Measurements from ENCODE around the gene PRR13.

PRR13 gene

DNA sequence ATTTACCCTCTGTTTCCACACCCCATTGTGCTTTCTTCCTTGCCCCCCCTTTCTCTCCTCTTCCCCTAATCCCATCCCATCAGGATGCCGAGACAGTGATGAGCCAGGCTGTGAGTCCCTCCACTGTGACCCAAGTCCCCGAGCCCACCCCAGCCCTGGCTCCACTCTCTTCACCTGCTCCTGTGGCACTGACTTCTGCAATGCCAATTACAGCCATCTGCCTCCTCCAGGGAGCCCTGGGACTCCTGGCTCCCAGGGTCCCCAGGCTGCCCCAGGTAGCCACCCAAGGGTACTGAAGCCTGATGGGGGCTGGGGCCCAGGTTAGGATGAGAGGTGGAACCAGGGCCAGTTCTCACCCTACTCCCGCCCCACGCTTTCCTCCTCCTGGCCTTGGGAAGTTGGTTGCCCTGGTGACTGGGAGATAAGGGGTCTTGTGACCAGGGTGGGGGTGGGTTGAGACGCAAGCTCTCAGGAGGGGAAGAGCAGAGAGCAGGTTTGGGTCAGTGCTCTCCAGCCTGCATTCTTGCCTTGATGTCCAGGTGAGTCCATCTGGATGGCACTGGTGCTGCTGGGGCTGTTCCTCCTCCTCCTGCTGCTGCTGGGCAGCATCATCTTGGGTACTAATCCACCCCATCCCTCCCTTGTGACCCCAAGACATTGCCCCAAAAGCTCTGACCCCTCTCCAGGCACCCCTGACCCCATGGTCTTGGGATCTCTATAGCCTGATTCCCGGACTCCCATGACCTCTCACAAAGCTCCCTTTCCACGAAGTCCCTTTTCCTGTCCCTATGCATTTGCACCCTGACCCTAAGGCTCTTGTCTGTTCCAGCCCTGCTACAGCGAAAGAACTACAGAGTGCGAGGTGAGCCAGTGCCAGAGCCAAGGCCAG lies 16.7 kb upstream of the PRR13 start:
- Histone ChIP-seq H4K20me1 (ENCODE audit: control insufficient read depth, insufficient read depth, low read depth, low read length) (no peaks in the 10 kb centered on the region), H3K4me3 (ENCODE audit: low read length) (no peak overlapping the region), H3K79me2 (ENCODE audit: control insufficient read depth, low read length) (no peaks in the 10 kb centered on the region), H3K4me2 (ENCODE audit: low read length) (no peak overlapping the region), H3K27ac (ENCODE audit: low read depth, low read length) (no peak overlapping the region), H3K9me2 (replicated peaks; ENCODE audit: control insufficient read depth, low read length) (no peaks in the 10 kb centered on the region), H3K36me3 (ENCODE audit: control insufficient read depth, low read length) (no peaks in the 10 kb centered on the region), H3K4me1 (ENCODE audit: control insufficient read depth, low read length) (peaks cover 10% of the 10 kb centered on the region), H3F3A (ENCODE audit: control insufficient read depth, insufficient read depth) (peaks cover 2% of the 10 kb centered on the region; the same call in 1 of the 2 replicates), H3K27me3 (ENCODE audit: control insufficient read depth, low read length) (no peaks in the 10 kb centered on the region), H3K9me3 (ENCODE audit: control insufficient read depth, insufficient read depth, low read length) (no peaks in the 10 kb centered on the region)
- TF ChIP-seq EZH2phosphoT487 (IDR thresholded peaks at IDR 0.05; ENCODE audit: borderline replicate concordance, low read length) = no peak
- TF ChIP-seq CTCF (IDR thresholded peaks at IDR 0.05; ENCODE audit: low read depth, low read length, poor library complexity, severe bottlenecking) = no peak

DNA sequence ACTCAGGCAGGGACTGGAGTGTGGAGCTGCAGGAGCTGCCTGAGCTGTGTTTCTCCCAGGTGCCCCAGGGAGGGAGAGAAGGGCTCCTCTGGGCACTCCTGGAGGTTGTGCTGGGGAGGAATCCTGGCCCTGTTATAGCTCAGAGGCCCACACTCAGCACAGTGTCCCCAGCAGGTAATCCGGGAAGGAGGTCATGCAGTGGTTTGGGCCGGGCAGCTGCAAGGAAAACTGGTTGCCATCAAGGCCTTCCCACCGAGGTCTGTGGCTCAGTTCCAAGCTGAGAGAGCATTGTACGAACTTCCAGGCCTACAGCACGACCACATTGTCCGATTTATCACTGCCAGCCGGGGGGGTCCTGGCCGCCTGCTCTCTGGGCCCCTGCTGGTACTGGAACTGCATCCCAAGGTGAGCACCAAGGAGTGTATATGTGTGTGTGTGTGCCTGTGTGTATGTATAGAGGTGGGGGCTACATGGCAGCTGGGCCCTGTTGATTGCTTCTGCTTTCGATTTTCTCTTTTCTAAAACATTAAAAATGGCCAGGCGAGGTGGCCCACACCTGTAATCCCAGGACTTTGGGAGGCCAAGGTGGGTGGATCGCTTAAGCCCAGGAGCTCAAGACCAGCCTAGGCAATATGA lies 15.9 kb upstream of the PRR13 start:
- H3K4me1 ChIP-seq (ENCODE audit: control insufficient read depth, low read length) = peaks cover 9% of the 10 kb centered on the region
- peaks cover 2% of the 10 kb centered on the region; the same call in 1 of the 2 replicates for H3F3A ChIP-seq (ENCODE audit: control insufficient read depth, insufficient read depth)
- H3K36me3 ChIP-seq (ENCODE audit: control insufficient read depth, low read length) = no peaks in the 10 kb centered on the region
- H3K4me2 ChIP-seq (ENCODE audit: low read length) = no peak overlapping the region
- no peak overlapping the region for H3K4me3 ChIP-seq (ENCODE audit: low read length)
- no peaks in the 10 kb centered on the region for H3K9me3 ChIP-seq (ENCODE audit: control insufficient read depth, insufficient read depth, low read length)
- no peaks in the 10 kb centered on the region for H4K20me1 ChIP-seq (ENCODE audit: control insufficient read depth, insufficient read depth, low read depth, low read length)
- H3K9me2 ChIP-seq (replicated peaks; ENCODE audit: control insufficient read depth, low read length) = no peaks in the 10 kb centered on the region
- TF ChIP-seq CTCF (IDR thresholded peaks at IDR 0.05; ENCODE audit: low read depth, low read length, poor library complexity, severe bottlenecking) (no peak), EZH2phosphoT487 (IDR thresholded peaks at IDR 0.05; ENCODE audit: borderline replicate concordance, low read length) (no peak)
- H3K79me2 ChIP-seq (ENCODE audit: control insufficient read depth, low read length) = no peaks in the 10 kb centered on the region
- H3K27me3 ChIP-seq (ENCODE audit: control insufficient read depth, low read length) = no peaks in the 10 kb centered on the region
- H3K27ac ChIP-seq (ENCODE audit: low read depth, low read length) = no peak overlapping the region

DNA sequence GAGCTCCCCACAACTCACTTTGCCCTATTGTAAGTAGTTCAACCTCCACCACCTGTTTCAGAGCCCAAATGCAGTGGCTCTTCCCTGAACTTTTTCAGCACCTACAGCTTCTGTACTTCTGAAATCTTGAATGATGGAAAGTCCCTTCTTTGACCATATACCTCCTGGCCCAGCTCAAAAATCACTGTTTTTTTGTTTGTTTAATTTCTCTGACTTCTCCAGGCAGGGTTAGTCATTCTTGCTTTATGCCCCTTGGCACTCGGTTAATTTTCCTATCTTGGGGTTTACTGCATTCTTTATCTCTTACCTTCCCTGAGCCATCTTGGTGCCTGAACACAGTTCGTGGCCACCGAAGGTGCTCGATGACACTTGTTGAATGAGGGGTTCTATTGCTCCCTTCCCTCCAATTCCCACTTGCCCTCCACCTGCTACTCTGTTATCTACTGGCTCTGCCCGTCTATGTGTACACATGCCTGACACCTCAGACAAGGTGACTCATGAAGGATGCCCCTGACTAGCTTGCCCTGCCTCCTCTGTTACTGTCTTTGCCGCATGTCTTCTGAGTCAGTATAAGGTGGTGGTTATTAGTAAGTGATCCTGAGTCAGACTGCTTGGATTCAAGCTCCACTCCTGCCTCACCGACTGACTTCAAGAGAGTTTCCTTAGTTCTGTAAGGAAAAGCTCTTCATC lies 13.5 kb upstream of the PRR13 start:
- H4K20me1 ChIP-seq (ENCODE audit: control insufficient read depth, insufficient read depth, low read depth, low read length) = no peaks in the 10 kb centered on the region
- H3K9me2 ChIP-seq (replicated peaks; ENCODE audit: control insufficient read depth, low read length) = no peaks in the 10 kb centered on the region
- peaks cover 2% of the 10 kb centered on the region; the same call in 1 of the 2 replicates for H3F3A ChIP-seq (ENCODE audit: control insufficient read depth, insufficient read depth)
- H3K4me1 ChIP-seq (ENCODE audit: control insufficient read depth, low read length) = peaks cover 6% of the 10 kb centered on the region
- no peak overlapping the region for H3K4me2 ChIP-seq (ENCODE audit: low read length)
- no peaks in the 10 kb centered on the region for H3K27me3 ChIP-seq (ENCODE audit: control insufficient read depth, low read length)
- no peak overlapping the region for H3K27ac ChIP-seq (ENCODE audit: low read depth, low read length)
- no peaks in the 10 kb centered on the region for H3K36me3 ChIP-seq (ENCODE audit: control insufficient read depth, low read length)
- no peaks in the 10 kb centered on the region for H3K79me2 ChIP-seq (ENCODE audit: control insufficient read depth, low read length)
- no peaks in the 10 kb centered on the region for H3K9me3 ChIP-seq (ENCODE audit: control insufficient read depth, insufficient read depth, low read length)
- TF ChIP-seq EZH2phosphoT487 (IDR thresholded peaks at IDR 0.05; ENCODE audit: borderline replicate concordance, low read length) (no peak), CTCF (IDR thresholded peaks at IDR 0.05; ENCODE audit: low read depth, low read length, poor library complexity, severe bottlenecking) (no peak)
- H3K4me3 ChIP-seq (ENCODE audit: low read length) = no peak overlapping the region

Measured in DOHH2 (cell line).